Astrocyte (in vitro differentiated cells and primary cell): Measurements from ENCODE around the gene MPST.

Experiments
- CTCF ChIP-seq: IDR thresholded peaks from 2 replicates; pipeline ENCODE4 v1.5.1; 2011; ENCODE audit warnings: low read depth, mild to moderate bottlenecking, inconsistent platforms, low read length, moderate library complexity; ENCODE audit not compliant: insufficient read depth
- EZH2 ChIP-seq: IDR thresholded peaks from 2 replicates; pipeline ENCODE4 v1.6.1; 2012; ENCODE audit warnings: mild to moderate bottlenecking, low read length, inconsistent platforms; ENCODE audit not compliant: insufficient read depth

- TF ChIP-seq CTCF (no peak), EZH2 (no peak)
Observed at GRCh38 chr22:37043209-37043827, 23.8 kb downstream of the MPST start.
